Femur (tissue), 1 donor: ENCODE measurements around the gene ONECUT3.
"Not testable (repeated sequence)": the region's sequence is repeated elsewhere in the genome, so short reads cannot be mapped to it uniquely, and the experiment has no call there.

ENCODE experiments used
- DNase-seq: peaks from one replicate; pipeline ENCODE4 v3.0.0-alpha.2; 2017

The ONECUT3 gene

GRCh38 chr19:1752757-1753728 is at the start of gene ONECUT3:
Gene ONECUT3 (plus strand): TSS chr19:1753506. CDS start chr19:1753663, 157 bp downstream.
- no peak for DNase-seq

GRCh38 chr19:1704339-1704738 is 49.0 kb upstream of the ONECUT3 start:
- no peak for DNase-seq

DNA sequence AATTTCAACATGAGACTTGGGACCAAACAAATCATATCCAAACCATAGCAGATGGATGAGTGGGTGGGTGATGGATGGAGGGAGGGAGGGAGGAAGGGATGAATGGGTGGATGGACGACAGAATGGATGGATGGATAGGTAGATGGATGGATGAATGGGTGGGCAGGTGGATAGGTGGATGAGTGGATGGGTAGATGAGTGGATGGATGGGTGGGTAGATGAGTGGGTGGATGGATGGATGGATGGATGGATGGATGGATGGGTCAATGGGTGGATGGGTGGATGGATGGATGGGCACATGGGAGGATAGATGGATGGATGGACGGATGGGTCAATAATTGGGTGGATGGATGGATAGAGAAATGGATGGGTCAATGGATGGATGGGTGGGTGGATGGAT is 47.9 kb upstream of the ONECUT3 start:
- DNase-seq, result no peak

- DNase-seq, result not testable (repeated sequence)
Measured at GRCh38 chr19:1706646-1707045, 46.7 kb upstream of the ONECUT3 start.

DNA sequence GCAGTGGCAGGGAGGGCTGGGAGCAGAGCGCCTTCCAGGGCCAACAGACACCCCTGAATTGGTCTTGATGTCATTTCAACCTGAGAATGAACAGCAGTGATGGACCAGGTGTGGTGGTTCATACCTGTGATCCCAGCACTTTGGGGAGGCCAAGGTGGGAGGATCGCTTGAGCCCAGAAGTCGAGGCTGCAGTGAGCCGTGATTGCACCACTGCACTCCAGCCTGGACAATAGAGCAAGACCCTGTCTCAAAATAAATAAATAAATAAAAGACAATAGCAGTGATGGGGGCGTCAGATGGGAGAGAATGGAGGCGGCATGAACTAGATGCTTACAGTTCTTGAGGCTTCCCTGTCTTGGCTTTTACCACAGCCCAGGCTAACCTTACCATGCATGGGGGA is 46.1 kb upstream of the ONECUT3 start:
- no peak for DNase-seq

- DNase-seq, result no peak
Measured at GRCh38 chr19:1713170-1713569, 40.1 kb upstream of the ONECUT3 start.

- no peak for DNase-seq
Measured at GRCh38 chr19:1715540-1715939, 37.8 kb upstream of the ONECUT3 start.

GRCh38 chr19:1717200-1717969 is 35.9 kb upstream of the ONECUT3 start:
- no peak for DNase-seq

- DNase-seq, result no peak
Measured at GRCh38 chr19:1717970-1718264, 35.4 kb upstream of the ONECUT3 start.

DNA sequence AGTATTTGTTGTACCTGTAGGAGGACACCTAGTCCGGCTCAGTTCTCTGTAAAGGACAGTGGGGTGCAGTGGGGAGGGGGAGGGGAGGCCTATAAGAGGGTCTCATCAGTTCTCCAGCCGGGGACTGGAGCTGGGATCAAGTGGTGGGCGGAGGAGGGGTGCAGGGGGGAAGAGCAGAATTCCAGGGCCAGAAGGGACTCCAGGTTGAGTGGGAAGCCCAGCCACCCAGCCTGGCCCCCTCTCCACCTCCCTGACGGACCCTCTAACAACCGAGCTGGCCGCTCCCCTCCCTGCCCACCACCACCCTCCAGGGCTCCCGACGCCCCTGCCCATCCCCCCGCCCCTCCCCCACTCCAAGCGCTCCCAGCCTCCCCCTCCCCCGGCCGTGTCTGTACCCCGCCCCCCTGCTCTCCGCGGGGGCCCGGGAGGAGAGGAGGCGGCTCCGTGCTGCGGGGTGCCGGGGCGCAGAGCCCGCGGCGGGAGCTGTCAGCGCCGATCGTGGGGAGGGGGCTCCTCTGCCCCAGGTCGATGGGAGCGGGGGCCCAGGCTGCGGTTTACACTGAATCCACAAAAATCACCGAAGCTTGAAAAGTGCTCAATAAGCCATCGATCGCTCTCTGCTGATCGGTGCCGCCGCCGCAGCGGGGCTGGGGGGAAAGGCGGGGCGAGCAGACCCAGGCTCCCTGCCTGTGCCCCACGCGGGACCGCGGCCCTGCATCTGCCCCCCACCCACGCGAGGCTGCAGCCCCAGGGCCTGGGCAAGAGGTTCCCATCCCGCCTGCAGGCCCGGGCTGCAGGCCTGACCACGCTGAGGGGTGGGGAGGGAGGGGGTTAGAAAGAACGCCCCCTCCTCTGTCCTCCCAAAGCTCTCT is 34.6 kb upstream of the ONECUT3 start:
- DNase-seq, result no peak

DNA sequence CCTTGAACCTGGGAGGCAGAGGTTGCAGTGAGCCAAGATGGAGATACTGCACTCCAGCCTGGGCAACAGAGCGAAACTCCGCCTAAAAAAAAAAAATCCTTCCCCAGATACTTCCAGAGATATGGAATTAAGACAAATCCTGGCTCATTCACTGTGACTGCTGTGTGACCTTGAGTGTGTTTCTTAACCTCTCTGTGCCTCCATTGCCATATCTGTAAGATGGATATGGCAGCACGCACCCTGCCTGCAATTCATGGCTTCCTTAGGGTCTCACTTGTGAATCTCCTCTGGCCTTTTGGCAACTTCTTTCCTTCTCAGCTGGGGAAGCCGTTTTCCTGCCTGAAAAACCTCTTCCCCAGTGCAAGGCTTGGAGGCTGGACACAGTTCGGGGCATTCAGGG is 33.8 kb upstream of the ONECUT3 start:
- no peak for DNase-seq

- peak; percentile 14 for DNase-seq
Measured at GRCh38 chr19:1720237-1720636, 33.1 kb upstream of the ONECUT3 start.

DNA sequence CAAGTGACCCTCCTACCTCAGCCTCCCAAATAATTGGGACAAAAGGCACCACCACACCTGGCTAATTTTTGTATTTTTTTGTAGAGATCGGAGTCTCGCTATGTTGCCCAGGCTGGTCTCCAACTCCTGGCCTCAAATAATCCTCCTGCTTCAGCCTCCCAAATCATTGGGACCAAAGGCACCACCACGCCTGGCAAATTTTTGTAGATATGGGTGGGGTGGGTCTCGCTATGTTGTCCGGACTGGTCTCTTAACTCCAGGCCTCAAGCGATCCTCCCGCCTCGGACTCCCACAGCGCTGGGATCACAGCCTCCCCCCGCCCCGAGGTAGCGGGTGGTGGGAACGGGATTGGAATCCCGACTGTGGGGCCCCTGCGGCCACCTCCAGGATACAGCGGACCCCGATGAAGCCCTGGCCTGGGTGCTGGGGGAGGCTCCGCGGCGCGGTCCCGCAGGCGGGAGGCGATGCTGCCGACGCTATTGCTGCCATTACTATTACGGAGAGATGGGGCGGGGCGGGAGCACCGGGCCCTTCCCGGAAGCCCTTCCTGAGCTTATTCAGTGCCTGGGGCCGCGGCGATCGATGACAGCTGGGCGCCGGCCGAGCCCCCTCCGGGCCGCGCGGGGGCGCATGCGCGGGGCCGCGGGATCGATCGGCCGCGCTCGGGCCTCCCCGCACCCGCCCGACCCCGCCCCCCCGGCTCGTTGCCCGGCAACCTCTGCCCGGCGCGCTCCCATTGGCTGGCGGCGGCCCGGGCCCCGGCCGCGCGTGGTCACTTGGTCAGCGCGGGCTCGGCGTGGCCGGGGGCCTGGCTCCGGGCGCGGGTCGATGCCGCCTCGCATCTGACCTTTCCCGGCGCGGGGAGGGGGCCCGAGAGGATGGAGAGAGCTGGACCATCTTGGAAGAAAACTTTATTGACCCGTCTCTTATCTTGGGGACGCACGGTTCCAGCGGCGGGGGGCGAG is 27.9 kb upstream of the ONECUT3 start:
- DNase-seq, result peak; percentile 69

GRCh38 chr19:1728816-1729567 is 24.3 kb upstream of the ONECUT3 start:
- DNase-seq, result no peak

- DNase-seq, result no peak
Measured at GRCh38 chr19:1729568-1729925, 23.8 kb upstream of the ONECUT3 start.

- DNase-seq, result no peak
Measured at GRCh38 chr19:1730157-1730556, 23.1 kb upstream of the ONECUT3 start.

- no peak for DNase-seq
Measured at GRCh38 chr19:1734321-1734966, 18.9 kb upstream of the ONECUT3 start.

GRCh38 chr19:1736280-1736679 is 17.0 kb upstream of the ONECUT3 start:
- DNase-seq, result no peak

DNA sequence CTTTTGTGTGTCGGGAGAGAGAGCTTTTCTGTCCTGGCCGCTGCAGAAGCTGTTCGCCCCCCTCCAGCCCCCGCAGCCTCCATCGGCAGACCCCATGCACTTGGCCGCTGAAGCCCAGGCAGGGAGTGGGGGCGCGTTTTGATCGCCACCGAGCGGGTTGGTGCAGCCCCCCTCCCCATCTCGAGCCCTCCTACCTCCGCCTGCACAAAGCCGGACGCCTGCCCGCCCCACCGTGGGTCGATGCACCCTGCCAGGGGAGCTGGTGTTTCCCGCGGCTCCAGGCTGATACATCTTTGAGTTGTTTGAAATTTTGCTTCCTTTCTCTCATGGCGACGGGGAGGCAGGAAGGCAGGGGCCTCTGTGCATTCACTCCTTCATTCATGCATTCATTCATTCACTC is 16.4 kb upstream of the ONECUT3 start:
- DNase-seq, result no peak

DNA sequence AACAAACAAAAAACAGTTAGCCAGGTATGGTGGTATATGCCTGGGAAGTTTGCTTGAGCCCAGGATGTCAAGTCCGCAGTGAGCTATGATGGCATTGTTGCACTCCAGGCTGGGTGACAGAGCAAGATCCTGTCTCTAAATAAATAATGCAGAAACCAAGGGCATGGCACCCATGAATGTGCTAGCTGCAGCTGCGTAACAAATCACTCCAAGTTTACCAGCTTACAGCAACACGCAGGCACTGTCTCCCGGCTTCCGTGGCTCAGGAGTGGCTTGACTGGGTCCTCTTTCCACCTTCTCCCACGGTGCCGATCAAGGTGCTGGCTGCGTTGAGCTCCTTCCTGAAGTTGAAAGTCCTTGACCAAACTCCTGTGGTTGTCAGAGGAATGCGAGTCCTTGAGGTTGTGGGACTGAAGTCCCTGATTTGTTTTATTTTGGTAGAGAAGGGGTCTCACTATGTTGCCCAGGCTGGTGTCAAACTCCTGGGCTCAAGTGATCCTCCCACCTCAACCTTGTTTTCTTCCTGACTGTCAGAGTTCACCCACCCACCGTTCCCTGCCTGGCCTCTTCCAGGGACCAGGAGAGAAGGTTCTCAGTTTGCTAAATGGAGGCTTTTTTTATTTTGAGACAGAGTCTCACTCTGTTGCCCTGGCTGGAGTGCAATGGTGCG is 13.2 kb upstream of the ONECUT3 start:
- no peak for DNase-seq
